ENCODE data around the gene OPA1.

OPA1 gene, protein sequence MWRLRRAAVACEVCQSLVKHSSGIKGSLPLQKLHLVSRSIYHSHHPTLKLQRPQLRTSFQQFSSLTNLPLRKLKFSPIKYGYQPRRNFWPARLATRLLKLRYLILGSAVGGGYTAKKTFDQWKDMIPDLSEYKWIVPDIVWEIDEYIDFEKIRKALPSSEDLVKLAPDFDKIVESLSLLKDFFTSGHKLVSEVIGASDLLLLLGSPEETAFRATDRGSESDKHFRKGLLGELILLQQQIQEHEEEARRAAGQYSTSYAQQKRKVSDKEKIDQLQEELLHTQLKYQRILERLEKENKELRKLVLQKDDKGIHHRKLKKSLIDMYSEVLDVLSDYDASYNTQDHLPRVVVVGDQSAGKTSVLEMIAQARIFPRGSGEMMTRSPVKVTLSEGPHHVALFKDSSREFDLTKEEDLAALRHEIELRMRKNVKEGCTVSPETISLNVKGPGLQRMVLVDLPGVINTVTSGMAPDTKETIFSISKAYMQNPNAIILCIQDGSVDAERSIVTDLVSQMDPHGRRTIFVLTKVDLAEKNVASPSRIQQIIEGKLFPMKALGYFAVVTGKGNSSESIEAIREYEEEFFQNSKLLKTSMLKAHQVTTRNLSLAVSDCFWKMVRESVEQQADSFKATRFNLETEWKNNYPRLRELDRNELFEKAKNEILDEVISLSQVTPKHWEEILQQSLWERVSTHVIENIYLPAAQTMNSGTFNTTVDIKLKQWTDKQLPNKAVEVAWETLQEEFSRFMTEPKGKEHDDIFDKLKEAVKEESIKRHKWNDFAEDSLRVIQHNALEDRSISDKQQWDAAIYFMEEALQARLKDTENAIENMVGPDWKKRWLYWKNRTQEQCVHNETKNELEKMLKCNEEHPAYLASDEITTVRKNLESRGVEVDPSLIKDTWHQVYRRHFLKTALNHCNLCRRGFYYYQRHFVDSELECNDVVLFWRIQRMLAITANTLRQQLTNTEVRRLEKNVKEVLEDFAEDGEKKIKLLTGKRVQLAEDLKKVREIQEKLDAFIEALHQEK
- 83.3 to 109 (median 106) reads per million in 4 donors for total RNA-seq

DNA sequence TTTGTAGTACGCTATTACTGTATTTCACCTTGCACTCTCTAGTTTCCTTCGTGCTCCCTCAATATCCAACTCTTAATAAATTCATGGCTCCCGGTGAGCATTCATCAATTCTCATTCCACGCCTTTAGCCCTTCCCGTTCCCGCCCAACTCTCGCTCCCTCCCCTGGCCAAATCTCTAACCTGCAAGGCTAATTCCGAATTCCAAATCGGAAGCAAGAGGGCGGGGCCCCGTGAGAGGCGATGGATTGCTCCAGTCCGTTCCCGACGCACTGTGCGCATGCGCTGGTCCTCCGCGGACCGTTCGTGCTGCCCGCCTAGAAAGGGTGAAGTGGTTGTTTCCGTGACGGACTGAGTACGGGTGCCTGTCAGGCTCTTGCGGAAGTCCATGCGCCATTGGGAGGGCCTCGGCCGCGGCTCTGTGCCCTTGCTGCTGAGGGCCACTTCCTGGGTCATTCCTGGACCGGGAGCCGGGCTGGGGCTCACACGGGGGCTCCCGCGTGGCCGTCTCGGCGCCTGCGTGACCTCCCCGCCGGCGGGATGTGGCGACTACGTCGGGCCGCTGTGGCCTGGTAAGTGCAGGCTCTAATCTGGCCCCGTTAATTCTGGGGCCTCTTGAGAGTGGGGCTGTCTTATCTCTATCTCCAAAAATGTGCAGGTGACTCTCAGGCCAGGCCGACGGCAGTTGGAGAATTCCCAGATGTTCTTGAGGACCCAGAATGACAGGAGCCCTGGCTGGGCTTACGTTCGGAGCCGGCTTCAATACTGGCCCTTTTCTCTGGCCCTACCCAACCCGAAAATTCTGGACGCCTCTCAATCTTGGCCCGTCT is at the start of gene OPA1:
TSS of gene OPA1 (plus strand) at position 368 of the 827 bp plus-strand sequence. CDS start at position 538, 170 bp downstream.
- peak; percentile 77 to 95 (median 83) for DNase-seq

DNA sequence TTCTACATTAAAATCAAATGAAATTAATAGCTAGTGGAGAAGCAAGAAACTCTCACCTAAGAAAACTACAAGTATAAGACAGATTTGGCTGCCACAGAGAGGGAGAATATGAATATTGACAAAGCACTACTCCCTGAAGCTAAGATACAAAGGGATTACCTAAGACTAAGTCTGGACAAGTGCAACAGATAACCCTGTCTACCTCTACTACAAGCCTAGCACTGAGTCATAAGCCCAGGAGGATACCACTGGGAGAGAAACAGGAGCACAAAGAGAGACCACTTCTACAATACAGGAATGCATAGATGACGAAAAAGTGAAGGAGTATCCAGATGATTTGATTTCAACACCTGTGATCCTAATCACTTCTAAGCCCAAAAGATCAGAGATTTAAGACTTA is 48.7 kb upstream of the OPA1 start:
- no peak for DNase-seq

DNA sequence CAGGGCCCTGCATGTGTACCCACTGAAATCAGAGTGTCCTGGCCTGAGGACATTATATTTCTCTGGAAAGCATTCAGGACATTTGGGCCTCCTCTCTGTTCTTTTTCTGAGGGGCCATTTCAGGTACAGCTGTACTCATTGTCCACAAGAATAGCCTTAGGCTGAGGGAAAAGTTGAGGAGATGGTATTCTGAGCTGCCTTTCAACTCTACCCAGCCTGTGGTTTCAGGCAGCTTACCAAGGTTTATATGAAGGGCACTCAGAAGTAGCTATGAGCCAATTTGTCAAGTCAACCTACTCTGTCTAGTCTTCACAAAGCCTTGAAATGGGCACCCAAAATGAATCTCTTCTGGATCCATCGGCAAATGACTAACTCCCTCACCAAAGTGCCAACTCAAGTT is 47.7 kb upstream of the OPA1 start:
- no peak for DNase-seq

DNA sequence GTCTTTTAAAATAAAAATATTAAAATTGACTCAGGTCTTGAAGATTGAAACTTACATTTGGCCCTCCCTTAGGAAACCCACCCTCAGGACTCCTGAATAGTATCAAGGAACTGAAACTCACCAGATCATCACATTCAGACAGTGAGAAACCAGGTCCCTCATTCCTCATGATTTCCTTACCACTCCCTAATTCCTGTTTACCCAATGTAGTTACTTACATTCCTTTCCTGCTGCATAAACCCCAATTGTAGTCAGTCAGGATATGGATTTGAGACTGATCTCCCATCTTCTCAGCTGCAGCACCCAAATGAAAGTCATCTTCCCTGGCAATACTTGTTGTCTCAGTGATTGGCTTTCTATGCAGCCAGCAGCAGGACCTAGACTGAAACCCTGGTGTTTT is 46.9 kb upstream of the OPA1 start:
- no peak for DNase-seq

DNA sequence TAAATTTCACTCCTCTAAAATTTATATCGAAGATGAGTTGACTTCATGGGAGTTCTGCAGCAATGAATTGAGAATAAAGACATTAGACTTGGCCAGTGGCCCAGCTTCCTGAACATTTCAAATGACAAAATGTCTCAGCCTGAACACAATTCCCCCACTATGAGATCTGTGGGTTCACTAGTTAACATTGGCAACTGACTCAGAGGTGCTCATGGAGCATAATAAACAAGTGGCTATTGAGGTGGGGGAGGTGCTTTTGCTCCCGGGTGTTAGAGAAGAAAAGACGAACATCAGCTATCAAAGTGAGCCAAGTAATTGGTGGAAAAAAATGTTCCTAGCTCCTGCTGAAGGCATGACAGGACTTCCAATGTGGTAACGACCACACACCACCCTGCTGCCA is 44.6 kb upstream of the OPA1 start:
- no peak for DNase-seq

DNA sequence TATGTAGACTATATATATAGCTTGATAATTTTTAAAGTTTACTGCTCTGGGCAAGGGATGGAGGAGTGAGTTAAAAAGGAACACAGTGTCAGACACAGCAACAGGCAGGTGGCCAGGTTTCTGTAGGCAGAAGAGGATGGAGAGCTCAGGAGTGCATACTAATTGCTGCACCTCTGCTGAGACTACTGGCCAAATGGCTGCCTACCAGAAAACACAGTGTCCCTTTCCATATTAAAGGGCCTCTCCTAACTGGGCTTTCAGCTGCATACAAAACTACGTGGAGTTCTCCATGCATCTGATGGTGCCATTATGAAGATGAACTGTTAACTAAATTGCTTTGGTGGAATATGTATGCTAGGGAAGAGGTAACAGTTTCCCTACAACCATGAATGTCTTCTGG is 40.1 kb upstream of the OPA1 start:
- DNase-seq, result no peak

DNA sequence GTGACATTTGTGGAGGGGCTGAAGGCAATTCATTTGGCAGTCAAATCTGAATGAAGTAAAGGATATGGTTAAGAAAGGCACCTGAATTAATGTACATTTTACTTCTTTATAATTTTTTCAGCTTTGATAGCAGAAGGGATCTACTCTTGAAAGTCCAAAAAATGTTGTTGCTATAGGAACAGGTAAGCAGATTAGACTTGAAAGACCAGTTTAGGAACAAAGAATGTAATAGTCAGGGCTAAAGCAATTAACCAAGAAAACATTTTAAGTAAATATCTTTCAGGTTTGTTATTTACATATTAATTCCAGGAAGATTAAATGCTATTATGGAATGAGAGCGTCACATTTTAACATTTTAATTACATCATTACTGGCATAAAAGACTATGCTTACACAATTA is 39.4 kb upstream of the OPA1 start:
- DNase-seq, result no peak

DNA sequence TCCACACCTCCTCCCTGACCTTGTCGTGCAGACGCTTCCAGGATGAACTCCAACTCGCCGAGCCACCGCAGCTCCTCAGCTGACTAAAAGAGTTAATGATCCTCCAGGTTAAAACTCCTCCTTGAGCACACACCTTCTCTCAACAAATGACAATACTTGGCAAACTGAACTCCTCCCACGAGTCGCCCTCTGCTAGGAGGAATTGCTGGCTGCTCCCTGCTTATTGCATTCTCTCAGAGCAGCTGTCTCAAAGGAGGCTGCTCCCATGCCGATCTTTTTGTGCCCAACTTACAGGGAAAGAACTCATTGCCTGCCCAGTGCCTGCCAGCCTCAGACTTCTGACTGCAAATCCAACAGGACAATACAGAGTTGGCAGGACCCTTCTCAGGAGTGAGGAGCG is 38.2 kb upstream of the OPA1 start, which contains the start of gene ATP13A4:
TSS of gene ATP13A4 (minus strand) at position 85 of the 400 bp plus-strand sequence. CDS start 96 bp downstream, outside the sequence.
- no peak for DNase-seq

DNA sequence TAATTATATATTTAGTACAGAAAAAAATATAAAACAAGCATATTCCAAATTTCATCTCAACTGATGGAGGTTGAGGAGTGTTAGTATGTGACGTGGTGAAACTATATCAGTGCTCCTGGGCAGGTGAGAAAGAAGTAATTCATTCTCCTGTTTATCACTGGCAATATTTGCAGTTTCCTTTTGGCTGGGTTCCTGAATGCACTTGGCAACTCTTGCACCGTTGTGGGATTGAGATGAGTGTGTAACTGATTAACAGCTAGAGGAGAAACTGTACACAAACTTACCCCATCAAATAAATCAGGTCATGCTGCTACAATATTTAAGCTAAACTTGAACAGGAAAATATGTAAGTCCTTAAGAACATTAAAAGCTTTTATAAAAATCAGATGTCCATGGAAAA is 36.2 kb upstream of the OPA1 start:
- no peak for DNase-seq

DNA sequence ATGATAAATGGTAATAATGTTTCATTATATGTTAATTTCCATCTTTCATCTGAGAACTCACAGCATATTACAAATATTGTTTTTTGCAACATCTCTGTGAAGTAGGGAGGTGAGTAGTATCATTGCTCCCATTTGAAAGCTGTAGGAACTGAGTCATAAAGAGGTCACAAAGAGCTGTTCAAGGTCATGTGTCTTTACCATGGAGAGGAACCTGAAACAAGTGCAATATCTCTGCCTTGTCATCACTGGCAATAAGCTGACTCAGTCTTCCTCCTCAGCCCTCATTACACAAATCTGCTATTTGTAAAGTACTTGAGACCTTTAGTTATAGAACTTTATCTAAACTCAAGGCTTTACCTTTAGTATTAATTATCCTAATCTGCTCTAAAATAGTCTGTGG is 33.9 kb upstream of the OPA1 start:
- peak in 1 of 5 donors; percentile 3 for DNase-seq

DNA sequence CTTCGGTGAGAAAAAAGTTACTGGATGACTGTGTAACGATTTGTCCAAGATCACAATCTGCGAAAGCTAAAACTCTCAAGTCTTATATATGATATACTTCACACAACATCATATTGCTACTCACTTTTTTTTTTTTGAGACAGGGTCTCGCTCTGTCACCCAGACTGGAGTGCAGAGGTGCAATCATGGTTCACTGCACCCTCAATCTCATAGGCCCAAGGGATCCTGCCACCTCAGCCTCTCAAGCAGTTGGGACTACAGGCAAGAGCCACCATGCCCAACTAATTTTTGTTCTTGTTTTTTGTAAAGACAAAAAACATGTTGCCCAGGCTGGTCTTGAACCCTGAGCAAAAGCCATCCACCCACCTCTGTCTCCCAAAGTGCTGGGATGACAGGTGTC is 32.9 kb upstream of the OPA1 start:
- no peak for DNase-seq

DNA sequence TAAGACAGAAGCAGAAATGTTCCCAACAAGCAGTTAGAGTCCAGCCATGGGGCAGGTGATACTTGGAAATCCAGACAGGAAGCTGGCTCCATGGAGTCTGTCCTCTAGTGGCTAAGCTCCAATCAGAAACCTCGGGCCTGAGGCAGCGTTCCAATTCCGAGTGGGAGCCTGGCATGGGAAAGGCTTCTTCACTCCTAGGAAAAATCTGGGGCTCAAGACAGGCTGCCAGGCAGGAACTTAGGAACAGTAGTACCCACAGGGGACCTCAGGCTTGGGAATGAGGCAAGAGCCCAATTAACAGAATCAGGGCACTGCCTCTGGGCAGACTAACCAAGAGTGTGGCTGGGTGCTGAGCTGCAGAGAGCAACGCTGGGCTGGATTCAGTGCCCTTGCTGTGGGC is 32.1 kb upstream of the OPA1 start:
- no peak for DNase-seq

DNA sequence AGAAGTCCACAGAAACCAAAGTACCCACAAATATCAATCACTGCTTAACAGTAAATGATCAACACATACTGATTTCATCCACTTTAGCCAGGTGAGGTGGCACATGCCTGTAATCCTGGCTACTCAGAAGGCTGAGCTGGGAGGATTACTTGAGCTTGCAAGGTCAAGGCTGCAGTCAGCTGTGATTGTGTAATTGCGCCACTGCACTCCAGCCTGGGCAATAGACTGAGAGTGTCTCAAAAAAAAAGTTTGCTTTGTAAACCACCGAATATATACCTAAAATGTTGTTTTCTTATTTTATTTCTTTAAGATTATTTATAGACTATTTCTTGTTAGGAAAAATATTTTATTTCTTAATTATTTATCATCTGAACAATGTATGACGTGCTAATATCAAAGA is 29.6 kb upstream of the OPA1 start:
- no peak for DNase-seq

DNA sequence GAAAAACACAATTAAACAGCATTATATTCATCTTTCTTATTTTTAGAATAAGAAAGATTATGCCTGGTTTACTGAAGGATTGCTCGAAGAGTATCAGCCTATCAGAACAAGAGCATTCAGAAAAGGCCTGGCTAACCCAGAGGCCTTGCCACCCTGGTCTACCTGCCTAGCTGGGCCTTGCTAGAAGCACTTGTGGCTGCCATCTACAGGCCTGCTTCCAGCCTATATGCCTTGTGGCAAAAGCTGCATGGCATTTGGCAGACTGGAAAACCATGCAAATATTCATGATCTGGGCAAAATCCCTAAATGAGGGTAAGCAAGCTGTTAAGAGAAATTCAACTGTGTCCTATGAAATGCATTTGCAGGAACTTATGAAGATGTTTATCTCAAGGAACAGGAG is 29.0 kb upstream of the OPA1 start:
- no peak for DNase-seq

DNA sequence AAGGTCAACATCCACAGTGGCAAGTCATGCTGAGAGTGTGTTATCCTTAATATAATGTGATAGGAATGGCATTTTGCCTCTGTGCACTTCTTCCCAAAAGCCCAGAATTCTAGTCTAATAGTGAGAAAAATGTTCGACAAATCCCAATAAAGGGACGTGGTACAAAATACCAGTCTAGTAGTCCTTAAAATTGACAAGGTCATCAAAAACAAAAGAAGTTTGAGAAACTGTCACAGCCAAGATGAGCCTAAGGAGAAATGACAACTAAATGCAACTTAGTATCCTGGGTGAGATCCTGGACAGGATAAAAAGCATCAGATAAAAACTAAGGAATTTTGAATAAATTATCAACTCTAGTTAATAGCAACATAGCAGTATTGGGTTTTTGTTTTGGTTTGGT is 23.9 kb upstream of the OPA1 start:
- DNase-seq, result no peak

DNA sequence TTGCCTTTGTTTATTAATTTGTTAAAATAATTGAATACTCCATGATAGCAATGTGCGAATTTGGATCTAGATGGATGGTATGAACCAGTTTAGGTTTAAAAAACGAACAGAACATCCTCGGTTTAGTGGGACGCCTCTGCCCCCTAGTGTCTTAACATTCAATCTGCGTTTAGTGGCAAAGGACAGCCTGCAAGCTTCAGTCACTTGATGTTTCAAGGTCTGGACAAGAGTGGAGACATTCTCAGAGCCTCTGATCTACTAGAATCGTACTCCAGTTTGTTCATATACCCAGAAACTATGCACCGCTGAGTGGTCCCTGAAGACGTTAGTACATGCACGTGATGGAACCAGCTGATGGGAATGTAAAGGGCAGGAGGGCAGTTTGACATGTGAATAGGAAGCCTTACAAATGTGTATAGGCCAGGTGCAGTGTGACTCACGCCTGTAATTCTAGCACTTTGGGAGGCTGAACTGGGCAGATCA is 20.5 kb upstream of the OPA1 start:
- DNase-seq, result peak in 4 of 5 donors; percentile 10 to 41 (median 24)

DNA sequence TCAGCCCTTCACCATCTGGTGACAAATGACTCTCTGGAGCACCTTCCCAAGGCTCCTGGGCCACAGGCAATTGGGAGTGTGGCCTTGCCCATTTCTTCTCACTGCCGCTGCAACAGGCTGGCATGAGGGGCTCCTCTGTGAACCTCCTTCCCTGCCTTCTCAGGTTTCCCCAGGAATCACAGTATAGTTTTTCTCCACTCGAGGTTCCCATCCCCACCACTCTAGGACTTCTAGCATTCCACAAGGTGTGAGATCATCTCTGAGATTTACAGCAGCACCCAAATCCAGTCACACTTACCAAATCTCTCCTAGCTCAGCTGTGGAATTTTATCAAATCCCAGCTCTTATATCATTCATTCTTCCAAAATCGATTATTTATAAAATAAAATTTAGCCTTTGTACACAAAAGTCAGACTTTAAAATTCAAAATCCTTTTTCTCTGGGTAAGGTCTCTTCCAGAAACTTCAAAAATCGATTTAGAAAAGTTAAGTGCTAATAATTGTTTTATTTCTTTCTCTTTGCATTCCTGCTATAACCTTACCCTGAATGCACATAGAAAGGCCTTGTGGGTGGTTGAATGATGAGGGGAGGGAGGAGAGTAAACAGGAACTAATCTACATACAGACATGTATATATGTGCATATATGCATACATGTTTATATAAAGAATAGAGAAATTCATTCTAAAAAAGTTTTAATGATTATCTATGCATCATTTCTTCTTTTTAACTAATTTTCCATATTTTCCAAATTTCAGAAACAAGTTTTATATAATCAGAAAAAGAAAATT is 19.4 kb upstream of the OPA1 start:
- DNase-seq, result no peak

DNA sequence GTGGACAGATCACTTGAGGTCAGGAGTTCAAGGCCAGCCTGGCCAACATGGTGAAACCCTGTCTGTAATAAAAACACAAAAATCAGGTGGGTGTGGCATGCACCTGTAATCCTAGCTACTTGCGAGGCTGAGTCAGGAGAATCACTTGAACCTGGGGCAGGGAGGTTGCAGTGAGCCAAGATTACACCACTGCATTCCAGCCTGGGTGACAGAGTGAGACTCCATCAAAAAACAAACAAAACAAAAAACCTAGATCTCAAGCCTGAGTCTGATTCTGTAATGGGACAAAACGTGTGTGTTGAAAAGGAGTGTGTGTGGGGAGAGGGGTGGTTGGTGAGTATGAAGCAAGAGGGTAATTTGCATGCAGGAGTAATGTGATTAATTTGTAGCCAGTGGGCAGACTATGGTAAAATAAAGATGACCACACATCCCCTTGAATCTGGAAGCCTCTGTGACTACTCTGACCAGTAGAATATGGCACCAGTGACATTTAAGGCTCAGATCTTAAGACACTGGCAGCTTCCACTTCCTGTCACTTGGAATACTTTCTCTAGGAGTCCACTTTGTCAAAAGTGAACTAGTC is 18.4 kb upstream of the OPA1 start:
- DNase-seq, result no peak

DNA sequence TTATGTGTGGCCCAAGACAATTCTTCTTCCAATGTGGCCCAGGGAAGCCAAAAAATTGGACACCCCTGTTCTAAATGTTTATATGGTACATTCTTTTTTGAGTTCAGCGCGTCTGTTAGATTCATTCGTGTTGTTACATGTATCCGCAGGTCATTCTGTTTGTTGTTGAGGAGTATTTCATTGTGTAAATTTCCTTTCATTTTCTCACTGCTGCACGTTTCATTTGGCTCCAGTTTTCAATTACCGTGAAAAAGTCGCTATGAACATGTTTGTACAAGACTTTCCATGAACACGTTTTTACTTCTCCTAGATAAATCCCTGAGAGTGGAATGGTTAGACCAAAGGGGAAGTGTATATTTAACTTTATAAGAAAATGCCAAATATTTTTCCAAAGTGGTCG is 7.5 kb upstream of the OPA1 start:
- DNase-seq, result no peak

DNA sequence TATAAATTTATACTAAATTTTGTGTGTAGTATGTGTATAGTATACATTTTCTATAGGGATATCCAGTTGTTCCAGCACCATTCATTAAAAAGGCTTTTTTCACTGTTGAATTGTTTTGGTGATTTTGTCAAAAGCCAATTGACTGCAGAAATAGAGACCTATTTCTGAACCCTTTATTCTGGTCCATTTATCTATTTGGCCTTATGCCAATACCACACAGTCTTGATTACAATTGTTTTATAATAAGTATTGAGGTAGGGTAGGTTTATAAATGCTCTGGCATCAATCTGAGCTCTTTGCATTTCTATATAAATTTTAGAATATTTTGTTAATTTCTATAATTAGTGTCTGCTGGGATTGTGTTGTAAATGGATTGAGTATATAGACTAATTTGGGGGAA is 6.5 kb upstream of the OPA1 start:
- DNase-seq, result no peak

DNA sequence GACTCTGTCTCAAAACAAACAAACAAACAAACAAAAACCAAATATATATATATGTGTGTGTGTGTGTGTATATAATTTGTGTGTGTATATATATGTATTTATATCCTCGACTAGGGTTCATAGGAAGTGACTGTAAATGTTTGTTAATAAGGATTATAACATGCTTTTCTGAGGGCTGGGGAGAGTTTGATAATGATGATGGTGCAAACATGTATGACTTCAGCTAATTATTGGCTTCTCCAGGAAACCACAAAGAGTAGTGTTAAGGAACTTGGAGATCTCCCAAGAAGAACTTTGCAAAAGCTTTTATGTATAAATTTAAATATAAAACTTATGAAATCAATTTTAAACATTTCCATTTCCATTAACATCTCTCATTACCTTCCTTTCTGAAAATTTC is 3.9 kb upstream of the OPA1 start:
- no peak for DNase-seq

Data from T-helper 1 cell (primary cell).